D721Med (cell line): ENCODE data around the gene TMPRSS4.

Experiments used
- DNase-seq: peaks from one replicate; pipeline ENCODE4 v3.0.0; 2011; ENCODE audit warnings: low spot score; ENCODE audit not compliant: insufficient read length
- FAIRE-seq: peaks from 2 replicates; lab custom pipeline; 2011; peaks lifted over from hg19 to GRCh38; lab: Jason Lieb, UNC
- TF ChIP-seq, protein P1 (sequence below): IDR thresholded peaks from 2 replicates; pipeline ENCODE4 v1.5.1; 2012; ENCODE audit warnings: mild to moderate bottlenecking, control low read depth; ENCODE audit not compliant: insufficient read depth; ENCODE audit errors: missing control alignments

The TMPRSS4 gene

GRCh38 chr11:118144301-118145268, 67.7 kb downstream of the TMPRSS4 start:
- no peak for FAIRE-seq
- TF ChIP-seq, protein P1, sequence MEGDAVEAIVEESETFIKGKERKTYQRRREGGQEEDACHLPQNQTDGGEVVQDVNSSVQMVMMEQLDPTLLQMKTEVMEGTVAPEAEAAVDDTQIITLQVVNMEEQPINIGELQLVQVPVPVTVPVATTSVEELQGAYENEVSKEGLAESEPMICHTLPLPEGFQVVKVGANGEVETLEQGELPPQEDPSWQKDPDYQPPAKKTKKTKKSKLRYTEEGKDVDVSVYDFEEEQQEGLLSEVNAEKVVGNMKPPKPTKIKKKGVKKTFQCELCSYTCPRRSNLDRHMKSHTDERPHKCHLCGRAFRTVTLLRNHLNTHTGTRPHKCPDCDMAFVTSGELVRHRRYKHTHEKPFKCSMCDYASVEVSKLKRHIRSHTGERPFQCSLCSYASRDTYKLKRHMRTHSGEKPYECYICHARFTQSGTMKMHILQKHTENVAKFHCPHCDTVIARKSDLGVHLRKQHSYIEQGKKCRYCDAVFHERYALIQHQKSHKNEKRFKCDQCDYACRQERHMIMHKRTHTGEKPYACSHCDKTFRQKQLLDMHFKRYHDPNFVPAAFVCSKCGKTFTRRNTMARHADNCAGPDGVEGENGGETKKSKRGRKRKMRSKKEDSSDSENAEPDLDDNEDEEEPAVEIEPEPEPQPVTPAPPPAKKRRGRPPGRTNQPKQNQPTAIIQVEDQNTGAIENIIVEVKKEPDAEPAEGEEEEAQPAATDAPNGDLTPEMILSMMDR = no peak
- DNase-seq = no peak

DNA sequence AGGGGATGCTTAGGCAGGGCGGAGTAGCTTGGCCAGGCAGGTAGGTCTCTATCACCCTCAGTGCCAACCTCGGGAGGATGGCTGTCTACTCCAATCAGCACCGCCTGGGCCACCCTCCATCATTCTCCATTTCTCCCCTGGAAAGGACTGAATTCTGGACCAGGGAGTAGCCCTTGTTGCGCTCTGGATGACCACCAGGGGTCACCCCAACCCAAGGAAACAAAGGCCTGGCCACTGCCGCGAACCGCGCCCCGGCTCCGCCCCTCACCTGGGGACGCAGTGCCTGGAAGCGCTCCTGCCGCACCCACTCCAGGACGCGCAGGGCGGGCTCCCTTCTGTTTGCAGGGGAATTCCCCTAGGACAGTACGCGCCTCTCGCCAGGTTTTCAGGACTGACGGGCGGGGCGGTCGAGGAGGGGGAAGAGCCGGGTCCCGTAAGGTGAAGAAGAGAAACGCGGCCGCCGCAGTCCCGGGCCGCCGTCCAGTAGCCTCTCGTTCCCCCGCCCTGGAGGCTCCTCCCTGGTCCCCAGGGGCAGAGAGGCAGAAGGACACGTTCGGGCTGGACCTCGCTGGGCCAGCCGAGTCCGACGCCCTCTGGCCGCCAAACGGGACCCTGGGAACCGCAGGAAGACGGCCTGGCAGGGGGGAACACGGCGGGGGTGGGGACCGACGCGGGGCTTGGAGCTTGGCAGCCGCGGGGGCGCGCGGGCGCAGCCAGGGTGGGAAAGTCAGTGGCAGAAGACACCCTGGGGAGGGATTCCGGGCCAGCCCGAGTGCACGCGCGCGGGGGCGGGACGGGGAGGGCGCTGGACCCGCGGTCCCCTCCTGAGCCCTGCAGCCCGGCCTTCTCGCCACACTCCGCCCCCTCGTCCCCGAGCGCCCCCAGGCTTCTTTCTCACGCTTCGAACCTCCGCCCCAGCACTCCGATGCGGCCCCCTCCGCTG, 68.7 kb downstream of the TMPRSS4 start:
- DNase-seq (peak; percentile 98), FAIRE-seq (no peak)
- TF ChIP-seq, protein P1 = peak; percentile 83

- TF ChIP-seq, protein P1 = no peak
- no peak for FAIRE-seq
- DNase-seq = no peak
These were observed 69.7 kb downstream of the TMPRSS4 start for GRCh38 chr11:118146554-118146953.

- no peak for DNase-seq
- no peak for FAIRE-seq
- TF ChIP-seq, protein P1 = no peak
These were observed 70.6 kb downstream of the TMPRSS4 start for GRCh38 chr11:118147502-118147901.

- TF ChIP-seq, protein P1 = no peak
- FAIRE-seq (no peak), DNase-seq (no peak)
These were observed 71.4 kb downstream of the TMPRSS4 start for GRCh38 chr11:118148240-118148639.

DNA sequence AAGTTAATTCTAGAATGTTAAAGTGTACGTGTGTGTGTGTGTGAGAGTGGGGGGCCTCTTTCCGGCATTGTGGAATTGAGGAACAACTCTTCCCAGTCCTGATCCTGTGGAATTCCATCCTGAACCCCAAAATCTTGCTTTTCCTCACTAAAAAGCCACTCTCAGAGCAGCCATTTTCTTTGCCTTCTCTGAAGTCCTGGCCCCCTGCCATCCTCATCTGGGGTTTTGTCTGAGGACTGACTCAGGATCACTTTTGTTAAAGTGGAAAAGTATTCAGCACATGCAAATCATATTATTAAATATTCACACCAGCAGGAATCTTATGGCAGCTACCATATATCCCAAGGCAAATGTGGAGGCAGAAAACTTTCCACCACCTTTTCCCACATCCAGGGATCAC, 72.0 kb downstream of the TMPRSS4 start:
- FAIRE-seq = no peak
- DNase-seq = no peak

More for the DNA sequence above, 72.0 kb downstream of the TMPRSS4 start:
- TF ChIP-seq, protein P1 = no peak
